ENCODE results near the gene TNFRSF6B.

The TNFRSF6B gene

DNA sequence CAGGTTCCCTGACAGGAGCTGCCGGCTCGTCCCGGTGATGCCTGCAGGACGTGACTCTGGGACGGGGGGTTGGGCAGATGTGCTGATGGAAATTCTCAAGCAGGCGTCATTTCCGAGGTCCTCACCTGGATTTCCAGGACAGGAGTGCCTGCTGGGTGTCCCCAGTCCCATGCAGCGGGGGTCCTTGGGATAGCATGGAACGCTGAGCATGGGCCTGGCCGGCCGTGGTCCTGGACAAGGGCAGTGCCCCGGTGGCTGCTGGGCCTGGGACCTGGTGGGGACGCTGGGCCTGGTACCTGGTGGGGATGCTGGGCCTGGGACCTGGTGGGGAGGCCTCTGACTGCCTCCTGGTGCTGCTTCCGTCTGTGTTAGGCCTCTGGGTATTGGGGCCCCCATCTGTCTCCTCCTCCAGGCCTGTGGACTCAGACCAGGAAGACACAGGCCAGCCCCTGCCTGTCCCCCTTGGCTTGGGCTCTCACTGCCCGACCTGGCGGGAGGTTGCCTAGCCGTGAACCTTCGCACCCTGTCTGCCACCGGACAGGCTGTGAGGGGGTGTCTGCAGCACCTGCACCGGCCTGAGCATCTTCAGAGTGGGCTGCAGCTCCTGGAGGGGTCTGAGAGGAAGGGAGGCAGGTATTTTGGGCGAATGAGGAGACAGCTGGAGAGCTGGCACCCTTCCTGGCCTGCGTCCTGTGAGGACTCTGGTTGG, 32.2 kb upstream of the TNFRSF6B start:
- no peaks in the 10 kb centered on the region for H4K20me1 ChIP-seq (ENCODE audit: low read depth, low read length)
- no peak overlapping the region for H3K9ac ChIP-seq (ENCODE audit: low read length)
- H3K27ac ChIP-seq (ENCODE audit: low read depth, low read length), result no peak overlapping the region
- no peak overlapping the region for H3K4me2 ChIP-seq (ENCODE audit: low read depth, low read length, poor library complexity, severe bottlenecking)
- H3K79me2 ChIP-seq (ENCODE audit: insufficient read depth, low read length), result peaks cover 6% of the 10 kb centered on the region
- H3K27me3 ChIP-seq (ENCODE audit: low read length), result no peaks in the 10 kb centered on the region
- H3K4me3 ChIP-seq (ENCODE audit: insufficient read depth, low read length, poor library complexity, severe bottlenecking), result no peak overlapping the region
- no peaks in the 10 kb centered on the region for H3K9me2 ChIP-seq (replicated peaks; ENCODE audit: insufficient read depth, low read length)
- TF ChIP-seq, protein P1, sequence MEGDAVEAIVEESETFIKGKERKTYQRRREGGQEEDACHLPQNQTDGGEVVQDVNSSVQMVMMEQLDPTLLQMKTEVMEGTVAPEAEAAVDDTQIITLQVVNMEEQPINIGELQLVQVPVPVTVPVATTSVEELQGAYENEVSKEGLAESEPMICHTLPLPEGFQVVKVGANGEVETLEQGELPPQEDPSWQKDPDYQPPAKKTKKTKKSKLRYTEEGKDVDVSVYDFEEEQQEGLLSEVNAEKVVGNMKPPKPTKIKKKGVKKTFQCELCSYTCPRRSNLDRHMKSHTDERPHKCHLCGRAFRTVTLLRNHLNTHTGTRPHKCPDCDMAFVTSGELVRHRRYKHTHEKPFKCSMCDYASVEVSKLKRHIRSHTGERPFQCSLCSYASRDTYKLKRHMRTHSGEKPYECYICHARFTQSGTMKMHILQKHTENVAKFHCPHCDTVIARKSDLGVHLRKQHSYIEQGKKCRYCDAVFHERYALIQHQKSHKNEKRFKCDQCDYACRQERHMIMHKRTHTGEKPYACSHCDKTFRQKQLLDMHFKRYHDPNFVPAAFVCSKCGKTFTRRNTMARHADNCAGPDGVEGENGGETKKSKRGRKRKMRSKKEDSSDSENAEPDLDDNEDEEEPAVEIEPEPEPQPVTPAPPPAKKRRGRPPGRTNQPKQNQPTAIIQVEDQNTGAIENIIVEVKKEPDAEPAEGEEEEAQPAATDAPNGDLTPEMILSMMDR (IDR thresholded peaks at IDR 0.05; ENCODE audit: insufficient read depth, low read length, poor library complexity, severe bottlenecking), result no peak
- no peak for TF ChIP-seq EZH2phosphoT487 (conservative IDR thresholded peaks at IDR 0.05; ENCODE audit: low read length)
- no peaks in the 10 kb centered on the region for H3K36me3 ChIP-seq (ENCODE audit: low read length)
- no peaks in the 10 kb centered on the region for H3K9me3 ChIP-seq (ENCODE audit: insufficient read depth, low read length)
- no peak overlapping the region for H2AFZ ChIP-seq (ENCODE audit: low read depth, low read length, severe bottlenecking)
- H3F3A ChIP-seq (ENCODE audit: insufficient read depth), result no peaks in the 10 kb centered on the region

DNA sequence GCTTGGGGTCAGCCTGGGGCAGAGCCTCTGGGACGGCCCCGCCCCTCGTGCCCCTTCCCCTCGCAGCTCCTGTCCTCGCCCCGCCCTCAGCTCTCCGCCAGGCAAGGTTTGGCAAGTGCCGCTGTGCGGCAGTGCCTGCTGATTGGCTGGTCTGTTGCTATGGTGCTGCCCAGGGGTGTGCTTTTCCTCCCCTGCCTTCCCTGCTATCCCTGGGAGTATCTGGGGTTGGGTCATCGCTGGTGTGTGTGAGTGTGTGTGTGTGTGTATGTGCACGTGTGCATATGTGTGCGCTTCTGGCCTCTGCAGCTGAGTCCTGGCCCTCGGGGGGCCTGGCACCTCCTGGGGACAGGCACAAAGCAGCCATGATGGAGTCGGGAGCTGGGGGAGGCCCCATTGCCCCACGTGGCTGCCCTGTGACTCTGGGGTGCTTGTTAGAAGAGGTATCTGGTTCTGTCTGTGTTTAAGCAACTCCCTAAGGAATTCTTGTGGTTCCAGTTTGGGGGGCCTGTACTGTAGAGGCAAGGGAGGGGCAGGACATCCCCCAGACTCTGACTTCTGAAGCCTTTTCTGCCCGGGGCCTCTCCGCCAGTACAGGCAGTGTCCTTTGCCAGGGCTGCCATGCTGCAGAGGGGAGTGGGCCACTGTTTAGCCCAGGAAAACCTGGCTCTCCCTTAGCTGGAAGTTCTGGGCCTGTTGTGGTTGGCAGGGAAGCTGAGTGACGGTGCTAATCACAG, 31.4 kb upstream of the TNFRSF6B start:
- no peaks in the 10 kb centered on the region for H3K79me2 ChIP-seq (ENCODE audit: insufficient read depth, low read length)
- no peaks in the 10 kb centered on the region for H3K9me2 ChIP-seq (replicated peaks; ENCODE audit: insufficient read depth, low read length)
- no peak overlapping the region for H3K4me3 ChIP-seq (ENCODE audit: insufficient read depth, low read length, poor library complexity, severe bottlenecking)
- no peak for TF ChIP-seq EZH2phosphoT487 (conservative IDR thresholded peaks at IDR 0.05; ENCODE audit: low read length)
- TF ChIP-seq, protein P1 (IDR thresholded peaks at IDR 0.05; ENCODE audit: insufficient read depth, low read length, poor library complexity, severe bottlenecking), result no peak
- no peaks in the 10 kb centered on the region for H3F3A ChIP-seq (ENCODE audit: insufficient read depth)
- H3K27me3 ChIP-seq (ENCODE audit: low read length), result no peaks in the 10 kb centered on the region
- no peaks in the 10 kb centered on the region for H4K20me1 ChIP-seq (ENCODE audit: low read depth, low read length)
- H3K9ac ChIP-seq (ENCODE audit: low read length), result no peak overlapping the region
- H3K36me3 ChIP-seq (ENCODE audit: low read length), result no peaks in the 10 kb centered on the region
- no peak overlapping the region for H2AFZ ChIP-seq (ENCODE audit: low read depth, low read length, severe bottlenecking)
- H3K4me2 ChIP-seq (ENCODE audit: low read depth, low read length, poor library complexity, severe bottlenecking), result no peak overlapping the region
- no peak overlapping the region for H3K27ac ChIP-seq (ENCODE audit: low read depth, low read length)
- no peaks in the 10 kb centered on the region for H3K9me3 ChIP-seq (ENCODE audit: insufficient read depth, low read length)

DNA sequence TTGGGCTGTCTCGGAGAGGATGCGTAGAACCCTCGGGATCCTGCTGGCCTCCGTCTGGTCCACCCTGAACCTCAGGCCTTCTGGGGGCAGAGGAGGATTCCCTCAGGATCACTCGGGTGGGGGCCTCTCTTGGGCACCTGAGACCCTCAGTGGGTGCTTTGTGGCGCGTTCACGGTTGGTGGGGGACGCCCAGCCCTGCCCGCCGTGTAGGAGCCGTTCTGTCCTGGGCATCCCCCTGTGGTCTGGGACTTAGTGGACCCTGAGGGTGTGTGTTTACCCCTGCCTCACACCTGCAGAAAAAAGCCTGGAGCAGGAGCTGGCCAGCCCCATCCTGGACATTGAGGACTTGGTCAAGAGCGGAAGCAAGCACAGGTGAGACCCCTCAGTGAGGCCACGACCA, 30.7 kb upstream of the TNFRSF6B start:
- no peak overlapping the region for H2AFZ ChIP-seq (ENCODE audit: low read depth, low read length, severe bottlenecking)
- no peaks in the 10 kb centered on the region for H4K20me1 ChIP-seq (ENCODE audit: low read depth, low read length)
- H3K4me2 ChIP-seq (ENCODE audit: low read depth, low read length, poor library complexity, severe bottlenecking), result no peak overlapping the region
- H3K9me3 ChIP-seq (ENCODE audit: insufficient read depth, low read length), result no peaks in the 10 kb centered on the region
- no peak overlapping the region for H3K4me3 ChIP-seq (ENCODE audit: insufficient read depth, low read length, poor library complexity, severe bottlenecking)
- H3F3A ChIP-seq (ENCODE audit: insufficient read depth), result no peaks in the 10 kb centered on the region
- TF ChIP-seq EZH2phosphoT487 (conservative IDR thresholded peaks at IDR 0.05; ENCODE audit: low read length), result no peak
- TF ChIP-seq, protein P1 (IDR thresholded peaks at IDR 0.05; ENCODE audit: insufficient read depth, low read length, poor library complexity, severe bottlenecking), result no peak
- no peaks in the 10 kb centered on the region for H3K36me3 ChIP-seq (ENCODE audit: low read length)
- H3K9ac ChIP-seq (ENCODE audit: low read length), result no peak overlapping the region
- no peaks in the 10 kb centered on the region for H3K79me2 ChIP-seq (ENCODE audit: insufficient read depth, low read length)
- no peaks in the 10 kb centered on the region for H3K27me3 ChIP-seq (ENCODE audit: low read length)
- no peaks in the 10 kb centered on the region for H3K9me2 ChIP-seq (replicated peaks; ENCODE audit: insufficient read depth, low read length)
- no peak overlapping the region for H3K27ac ChIP-seq (ENCODE audit: low read depth, low read length)

Measured in SU-DHL-6 (cell line).